ENCODE data around the gene UGGT2.
"Not testable (repeated sequence)": the region's sequence is repeated elsewhere in the genome, so short reads cannot be mapped to it uniquely, and the experiment has no call there.

UGGT2 gene

DNA sequence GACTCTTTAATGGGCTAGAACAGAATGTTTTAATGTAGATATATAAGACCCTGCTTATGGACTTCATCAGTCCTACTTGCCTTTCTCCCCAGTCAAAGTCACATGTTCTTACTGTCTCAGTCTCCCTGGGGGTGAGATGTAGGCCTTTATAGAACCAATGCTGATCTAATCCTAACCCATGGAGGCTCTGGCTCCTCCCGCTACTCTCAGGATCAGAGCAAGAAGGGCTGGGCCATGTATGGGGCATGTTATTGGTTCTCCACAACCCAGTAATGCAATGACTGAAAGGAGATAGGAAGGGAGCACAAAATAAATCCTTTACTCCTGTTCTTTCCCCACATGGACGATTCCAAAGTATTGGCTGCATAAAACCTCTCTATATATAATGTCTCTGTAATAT lies 82.3 kb downstream of the UGGT2 start:
- DNase-seq: no peak

GRCh38 chr13:95968906-95969305 lies 84.3 kb downstream of the UGGT2 start:
- DNase-seq: no peak

GRCh38 chr13:95957331-95957730 lies 95.9 kb downstream of the UGGT2 start:
- no peak for DNase-seq

GRCh38 chr13:95956589-95957148 lies 96.5 kb downstream of the UGGT2 start:
- no peak for DNase-seq

DNA sequence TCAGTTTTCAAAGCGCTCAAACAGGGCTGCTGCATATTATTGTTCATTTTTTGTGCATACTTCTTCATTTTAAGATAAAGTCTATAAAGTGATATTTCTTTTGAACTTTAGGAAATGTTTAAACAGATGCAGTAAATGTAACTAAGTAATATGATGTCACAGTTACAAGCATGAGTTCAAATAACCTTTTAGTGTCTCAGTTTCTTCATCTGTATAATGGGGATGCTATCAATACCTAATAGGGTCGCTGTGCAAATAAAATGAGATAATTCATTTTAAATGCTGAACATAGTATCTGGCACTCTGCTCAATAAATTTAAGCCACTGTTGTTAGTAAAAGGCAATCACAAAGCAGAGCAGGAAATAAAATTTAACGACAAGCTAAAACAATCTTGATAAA lies 97.5 kb downstream of the UGGT2 start:
- no peak for DNase-seq

DNA sequence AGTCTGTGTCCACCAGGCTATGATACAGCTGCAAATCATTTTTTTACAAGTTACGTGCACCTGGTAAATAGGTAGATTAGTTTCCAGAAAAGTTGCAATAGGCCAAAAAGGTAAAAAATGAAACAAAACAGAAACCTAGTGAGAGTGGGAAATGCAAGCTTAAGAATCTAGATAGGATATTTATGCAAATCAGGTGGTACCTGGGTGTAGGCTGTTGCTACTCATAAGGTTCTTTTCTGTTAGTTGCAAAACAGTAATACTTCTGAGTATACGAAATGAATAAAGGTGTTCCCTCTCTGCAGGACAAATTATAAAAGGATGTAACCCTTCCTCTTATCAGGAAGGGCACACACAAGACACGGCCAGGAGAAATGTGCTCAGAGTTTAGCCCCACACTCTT lies 97.9 kb downstream of the UGGT2 start:
- DNase-seq: no peak

GRCh38 chr13:95954266-95954665 lies 98.9 kb downstream of the UGGT2 start:
- DNase-seq: no peak

- DNase-seq: no peak
These were observed 103.1 kb downstream of the UGGT2 start for GRCh38 chr13:95950103-95950502.

DNA sequence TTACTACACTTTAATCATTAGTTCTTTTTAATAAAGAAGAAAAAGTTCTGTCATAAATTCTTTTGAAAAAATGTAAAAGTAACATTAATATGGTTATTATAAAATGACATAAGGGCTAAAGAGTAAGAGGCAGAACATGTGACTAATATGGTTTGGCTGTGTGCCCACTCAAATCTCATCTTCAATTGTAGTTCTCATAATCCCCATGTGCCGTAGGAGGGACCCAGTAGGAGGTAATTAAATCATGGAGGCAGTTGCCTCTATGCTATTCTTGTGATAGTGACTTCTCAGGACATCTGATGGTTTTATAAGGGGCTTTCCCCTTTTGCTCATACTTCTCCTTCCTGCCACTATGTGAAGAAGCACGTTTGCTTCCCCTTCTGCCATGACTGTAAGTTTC lies 104.5 kb downstream of the UGGT2 start:
- peak; percentile 37 for DNase-seq

DNA sequence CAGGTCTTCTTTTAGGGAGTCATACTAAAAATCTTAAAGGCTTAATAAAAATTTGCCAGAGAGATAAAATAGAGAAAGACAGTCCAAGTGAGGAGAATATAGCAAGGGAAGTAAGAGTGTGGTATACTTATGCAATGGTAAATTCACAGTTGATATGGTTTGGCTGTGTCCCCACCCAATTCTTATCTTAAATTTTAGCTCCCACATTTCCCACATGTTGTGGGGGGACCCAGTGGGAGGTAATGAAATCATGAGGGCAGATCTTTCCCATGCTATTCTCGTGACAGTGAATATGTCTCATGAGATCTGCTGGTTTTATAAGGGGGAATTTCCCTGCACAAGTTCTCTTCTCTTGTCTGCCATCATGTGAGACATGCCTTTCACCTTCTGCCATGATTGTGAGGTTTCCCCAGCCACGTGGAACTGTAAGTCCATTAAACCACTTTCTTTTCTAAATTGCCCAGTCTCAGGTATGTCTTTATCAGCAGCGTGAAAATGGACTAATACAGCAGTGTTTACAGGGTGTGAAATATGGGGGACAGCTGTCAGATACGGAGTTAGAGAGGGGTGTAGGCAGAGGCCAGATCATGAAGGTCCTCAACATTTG lies 115.4 kb downstream of the UGGT2 start:
- DNase-seq: no peak

DNA sequence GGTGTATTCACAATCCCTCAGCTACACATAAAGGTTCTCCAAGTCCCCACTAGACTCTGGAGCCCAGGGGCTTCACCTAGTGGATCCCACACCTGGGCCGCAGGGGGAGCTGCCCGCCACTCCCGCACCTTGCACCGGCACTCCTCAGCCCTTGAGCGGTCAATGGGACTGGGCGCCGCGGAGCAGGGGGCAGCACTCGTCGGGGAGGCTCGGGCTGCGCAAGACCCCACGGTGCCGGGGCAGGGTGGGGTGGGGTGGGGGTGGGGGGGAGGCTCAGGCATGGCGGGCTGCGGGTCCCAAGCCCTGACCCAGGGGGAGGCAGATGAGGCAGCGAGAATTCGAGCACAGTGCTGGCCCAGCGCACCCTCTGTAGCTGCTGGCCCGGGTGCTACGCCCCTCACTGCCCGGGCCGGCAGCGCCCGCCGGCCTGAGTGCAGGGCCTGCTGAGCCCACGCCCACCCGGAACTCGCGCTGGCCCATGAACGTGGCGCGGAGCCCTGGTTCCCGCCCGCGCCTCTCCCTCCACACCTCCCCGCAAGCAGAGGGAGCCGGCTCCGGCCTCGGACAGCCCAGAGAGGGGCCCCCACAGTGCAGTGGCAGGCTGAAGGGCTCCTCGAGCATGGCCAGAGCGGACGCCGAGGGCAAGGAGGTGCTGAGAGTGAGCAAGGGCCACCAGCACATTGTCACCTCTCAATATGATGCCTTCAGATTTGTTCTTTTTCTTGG lies 121.7 kb downstream of the UGGT2 start:
- no peak for DNase-seq

DNA sequence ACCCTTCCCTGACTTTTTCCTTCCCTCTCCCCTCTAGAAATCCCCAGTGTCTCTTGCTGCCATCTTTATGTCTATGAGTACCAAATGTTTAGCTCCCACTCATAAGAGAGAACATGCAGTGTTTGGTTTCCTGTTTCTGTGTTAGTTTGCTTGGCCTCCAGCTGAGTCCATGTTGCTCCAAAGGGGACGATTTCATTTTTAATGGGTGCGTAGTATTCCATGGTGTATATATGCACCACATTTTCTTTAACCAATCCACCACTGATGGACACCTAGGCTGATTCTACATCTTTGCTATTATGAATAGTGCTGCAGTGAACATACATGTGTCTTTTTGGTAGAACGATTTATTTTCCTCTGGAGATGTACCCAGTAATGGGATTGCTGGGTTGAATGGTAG lies 123.8 kb downstream of the UGGT2 start:
- no peak for DNase-seq

DNA sequence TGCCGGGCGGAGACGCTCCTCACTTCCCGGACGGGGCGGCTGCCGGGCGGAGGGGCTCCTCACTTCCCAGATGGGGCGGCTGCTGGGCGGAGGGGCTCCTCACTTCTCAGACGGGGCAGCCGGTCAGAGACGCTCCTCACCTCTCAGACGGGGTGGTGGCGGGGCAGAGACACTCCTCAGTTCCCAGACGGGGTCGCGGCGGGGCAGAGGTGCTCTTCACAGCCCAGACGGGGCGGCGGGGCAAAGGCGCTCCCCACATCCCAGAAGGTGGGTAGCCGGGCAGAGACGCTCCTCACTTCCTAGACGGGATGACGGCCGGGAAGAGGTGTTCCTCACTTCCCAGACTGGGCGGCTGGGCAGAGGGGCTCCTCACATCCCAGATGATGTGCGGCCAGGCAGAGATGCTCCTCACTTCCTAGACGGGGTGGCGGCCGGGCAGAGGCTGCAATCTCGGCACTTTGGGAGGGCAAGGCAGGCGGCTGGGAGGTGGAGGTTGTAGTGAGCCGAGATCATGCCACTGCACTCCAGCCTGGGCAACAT lies 124.8 kb downstream of the UGGT2 start:
- DNase-seq: not testable (repeated sequence)

DNA sequence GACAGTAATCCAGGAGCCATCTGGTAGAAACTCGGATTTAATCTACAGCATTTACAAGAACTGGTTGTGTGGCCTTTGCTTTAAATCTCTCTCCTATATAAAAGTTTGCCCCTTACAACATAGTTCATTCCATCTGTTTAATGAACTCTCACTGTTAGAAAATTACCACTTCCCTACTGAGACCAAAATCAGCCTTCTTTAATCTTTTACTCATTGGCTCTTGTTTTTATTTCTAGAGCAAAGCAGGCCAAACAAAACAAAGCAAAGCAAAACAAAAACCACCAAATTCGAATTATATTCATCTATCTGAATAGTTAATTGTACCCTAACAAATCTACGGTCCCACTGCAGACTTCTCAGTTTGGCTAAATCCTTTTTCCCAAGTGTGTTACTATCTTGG lies 127.0 kb downstream of the UGGT2 start:
- peak; percentile 38 for DNase-seq

- DNase-seq: no peak
These were observed 128.7 kb downstream of the UGGT2 start for GRCh38 chr13:95924389-95924994.

GRCh38 chr13:95921485-95921884 lies 131.7 kb downstream of the UGGT2 start:
- no peak for DNase-seq

DNA sequence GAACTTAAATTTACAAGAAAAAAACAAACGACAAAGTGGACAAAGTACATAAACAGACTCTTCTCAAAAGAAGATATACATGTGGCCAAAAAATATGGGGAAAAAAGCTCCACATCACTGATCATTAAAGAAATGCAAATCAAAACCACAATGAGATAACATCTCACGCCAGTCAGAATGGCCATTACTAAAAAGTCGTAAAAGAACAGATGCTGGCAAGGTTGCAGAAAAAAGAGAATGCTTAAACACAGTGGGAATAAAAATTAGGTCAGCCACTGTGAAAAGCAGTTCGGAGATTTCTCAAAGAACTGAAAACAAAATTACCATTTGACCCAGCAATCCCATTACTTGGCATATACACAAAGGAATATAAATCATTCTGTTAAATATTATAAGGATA lies 132.7 kb downstream of the UGGT2 start:
- DNase-seq: no peak

- no peak for DNase-seq
These were observed 134.3 kb downstream of the UGGT2 start for GRCh38 chr13:95918860-95919259.

- DNase-seq: no peak
These were observed 138.2 kb downstream of the UGGT2 start for GRCh38 chr13:95914991-95915501.

DNA sequence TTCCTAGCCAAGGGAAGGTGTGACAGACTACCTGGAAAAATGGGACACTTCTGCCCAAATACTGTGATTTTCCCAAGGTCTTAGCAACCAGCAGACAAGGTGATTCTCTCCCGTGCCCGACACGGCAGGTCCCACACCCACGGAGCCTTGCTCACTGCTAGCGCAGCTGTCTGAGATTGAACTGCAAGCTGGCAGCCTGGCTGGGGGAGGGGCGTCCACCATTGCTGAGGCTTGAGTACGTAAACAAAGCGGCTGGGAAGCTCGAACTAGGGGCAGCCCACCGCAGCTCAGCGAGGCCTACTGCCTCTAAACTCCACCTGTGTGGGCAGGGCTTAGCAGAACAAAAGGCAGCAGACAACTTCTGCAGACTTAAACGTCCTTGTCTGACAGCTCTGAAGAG lies 146.2 kb downstream of the UGGT2 start:
- DNase-seq: no peak

- DNase-seq: no peak
These were observed 149.6 kb downstream of the UGGT2 start for GRCh38 chr13:95903569-95903968.

GRCh38 chr13:95902741-95903140 lies 150.5 kb downstream of the UGGT2 start:
- DNase-seq: no peak

DNA sequence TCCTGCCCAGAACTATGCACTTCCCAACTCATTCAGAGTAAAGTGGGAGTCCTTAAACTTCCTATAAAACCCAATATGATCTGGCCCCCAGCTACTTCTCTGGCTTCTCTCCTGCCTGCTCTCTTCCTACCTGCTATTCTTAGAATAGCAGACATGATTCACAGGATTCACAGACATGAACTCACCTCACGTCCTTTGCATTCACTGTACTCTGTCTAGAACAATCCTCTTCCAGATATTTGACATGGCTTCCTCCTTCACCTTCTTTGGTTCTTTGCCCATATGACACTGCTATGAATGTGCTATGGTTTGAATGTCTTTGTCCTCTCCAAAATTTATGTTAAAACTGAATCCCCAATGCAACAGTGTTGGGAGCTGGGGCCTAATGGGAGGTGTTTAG lies 154.9 kb downstream of the UGGT2 start:
- no peak for DNase-seq

DNA sequence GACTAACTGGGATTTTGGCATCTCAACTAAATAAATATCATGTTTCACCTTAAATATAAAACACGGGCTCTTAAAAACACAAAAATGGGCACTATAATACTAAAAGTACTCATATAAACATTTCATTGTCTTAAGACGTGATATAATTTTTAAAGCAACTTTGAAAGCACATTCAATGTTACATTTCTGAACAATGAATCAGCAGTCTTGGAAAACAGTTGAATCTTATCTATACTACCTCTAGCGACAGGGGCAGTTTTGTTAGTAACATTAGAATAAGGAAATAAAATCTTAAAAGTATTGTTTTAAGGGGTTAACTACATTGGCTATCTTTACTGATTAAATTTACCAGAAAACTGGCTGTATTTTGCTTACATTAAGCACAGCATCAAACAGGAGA lies 156.9 kb downstream of the UGGT2 start:
- no peak for DNase-seq

Data from NCI-H524 treated with DMSO at 0.1 percent for 48 hours (cell line).